Activated CD4-positive, alpha-beta T cell treated with anti-CD3 and anti-CD28 coated beads, Interleukin-2, amount 10 ng/mL, durations not matched to agents 24 days and 14 days (primary cell): ENCODE measurements around the gene ANKRD44. TPM values are rescaled to one million over a fixed set of nuclear protein-coding genes. Genes with fewer than 3 reads are reported as not detected.

Source experiments
- DNase-seq: peaks from one replicate; pipeline ENCODE4 v3.0.0; 2022
- H3K27ac Mint-ChIP-seq: one replicate; pipeline ENCODE4 v1.8.0; 2022; ENCODE audit warnings: mild to moderate bottlenecking, mixed read lengths
- H3K27me3 Mint-ChIP-seq: one replicate; pipeline ENCODE4 v1.8.0; 2022; ENCODE audit warnings: mixed read lengths
- H3K36me3 Mint-ChIP-seq: one replicate; pipeline ENCODE4 v1.8.0; 2022; ENCODE audit warnings: low read depth, mild to moderate bottlenecking, mixed read lengths
- H3K4me1 Mint-ChIP-seq: one replicate; pipeline ENCODE4 v1.8.0; 2021; ENCODE audit warnings: mixed read lengths
- H3K4me3 Mint-ChIP-seq: one replicate; pipeline ENCODE4 v1.8.0; 2022; ENCODE audit warnings: mild to moderate bottlenecking, moderate library complexity, mixed read lengths
- H3K9me3 Mint-ChIP-seq: one replicate; pipeline ENCODE4 v1.8.0; 2021; ENCODE audit warnings: mixed read lengths
- intact Hi-C: fragments of 100-400 bp; cut with micrococcal nuclease; formaldehyde crosslinking; loops from one replicate; pipeline ENCODE4 v1.15.1; 2023
- total RNA-seq: library from RNA; stranded (reverse); gene quantifications from 2 replicates; pipeline ENCODE4 v1.2.3, GENCODE V29; 2022

The ANKRD44 gene
- total RNA-seq, 1 donor from 2014 or later, result 147 TPM

GRCh38 chr2:196994764-196995163 is 315.8 kb downstream of the ANKRD44 start:
- DNase-seq, result no peak
- no peaks in the 10 kb centered on the region for H3K9me3 Mint-ChIP-seq
- no peak overlapping the region for H3K27ac Mint-ChIP-seq
- H3K27me3 Mint-ChIP-seq, result no peaks in the 10 kb centered on the region
- intact Hi-C loops, result no loop called here
- peaks cover 66% of the 10 kb centered on the region for H3K36me3 Mint-ChIP-seq
- peaks cover 17% of the 10 kb centered on the region for H3K4me1 Mint-ChIP-seq
- no peak overlapping the region for H3K4me3 Mint-ChIP-seq

- no peaks in the 10 kb centered on the region for H3K9me3 Mint-ChIP-seq
- peaks cover 67% of the 10 kb centered on the region for H3K36me3 Mint-ChIP-seq
- H3K4me1 Mint-ChIP-seq, result peaks cover 25% of the 10 kb centered on the region
- intact Hi-C loops, result no loop called here
- H3K4me3 Mint-ChIP-seq, result no peak overlapping the region
- DNase-seq, result no peak
- H3K27me3 Mint-ChIP-seq, result no peaks in the 10 kb centered on the region
- H3K27ac Mint-ChIP-seq, result no peak overlapping the region
Observed at GRCh38 chr2:196993617-196994016, 317.0 kb downstream of the ANKRD44 start.

GRCh38 chr2:196992466-196992865 is 318.1 kb downstream of the ANKRD44 start:
- Mint-ChIP-seq H3K9me3 (no peaks in the 10 kb centered on the region), H3K4me3 (no peak overlapping the region), H3K36me3 (peaks cover 65% of the 10 kb centered on the region), H3K27ac (peak overlapping the region; percentile 4), H3K4me1 (peaks cover 34% of the 10 kb centered on the region), H3K27me3 (no peaks in the 10 kb centered on the region)
- peak; percentile 39 for DNase-seq
- intact Hi-C loops, result no loop called here

- intact Hi-C loops, result no loop called here
- H3K4me3 Mint-ChIP-seq, result peak overlapping the region; percentile 11
- DNase-seq, result peak; percentile 54
- no peaks in the 10 kb centered on the region for H3K27me3 Mint-ChIP-seq
- H3K36me3 Mint-ChIP-seq, result peaks cover 61% of the 10 kb centered on the region
- no peaks in the 10 kb centered on the region for H3K9me3 Mint-ChIP-seq
- H3K27ac Mint-ChIP-seq, result peak overlapping the region; percentile 78
- peaks cover 41% of the 10 kb centered on the region for H3K4me1 Mint-ChIP-seq
Observed at GRCh38 chr2:196990788-196991461, 319.7 kb downstream of the ANKRD44 start.

- intact Hi-C loops, result no loop called here
- peaks cover 6% of the 10 kb centered on the region for H3K9me3 Mint-ChIP-seq
- peaks cover 66% of the 10 kb centered on the region for H3K36me3 Mint-ChIP-seq
- peak overlapping the region; percentile 78 for H3K27ac Mint-ChIP-seq
- peaks cover 41% of the 10 kb centered on the region for H3K4me1 Mint-ChIP-seq
- no peaks in the 10 kb centered on the region for H3K27me3 Mint-ChIP-seq
- peak; percentile 52 for DNase-seq
- H3K4me3 Mint-ChIP-seq, result no peak overlapping the region
Observed at GRCh38 chr2:196990092-196990491, 320.5 kb downstream of the ANKRD44 start.

- peaks cover 41% of the 10 kb centered on the region for H3K4me1 Mint-ChIP-seq
- intact Hi-C loops, result loop anchor here (2.0 to 5.0 kb wide), 4 partner anchors 17 to 747 kb away; partner anchors contain the start of gene CCDC150
- peaks cover 11% of the 10 kb centered on the region for H3K9me3 Mint-ChIP-seq
- H3K27me3 Mint-ChIP-seq, result no peaks in the 10 kb centered on the region
- H3K36me3 Mint-ChIP-seq, result peaks cover 69% of the 10 kb centered on the region
- H3K27ac Mint-ChIP-seq, result peak overlapping the region; percentile 93
- DNase-seq, result peak; percentile 59
- H3K4me3 Mint-ChIP-seq, result no peak overlapping the region
Observed at GRCh38 chr2:196989496-196989895, 321.1 kb downstream of the ANKRD44 start.

- Mint-ChIP-seq H3K9me3 (peaks cover 13% of the 10 kb centered on the region), H3K4me1 (peaks cover 39% of the 10 kb centered on the region), H3K27me3 (no peaks in the 10 kb centered on the region), H3K27ac (peak overlapping the region; percentile 93), H3K4me3 (peak overlapping the region; percentile 64), H3K36me3 (peaks cover 70% of the 10 kb centered on the region)
- DNase-seq, result peak; percentile 61
- intact Hi-C loops, result loop anchor here (1.0 to 5.0 kb wide), 8 partner anchors 16 to 746 kb away; partner anchors contain the start of gene CCDC150
Observed at GRCh38 chr2:196988639-196989038, 321.9 kb downstream of the ANKRD44 start.

- peak overlapping the region; percentile 55 for H3K4me3 Mint-ChIP-seq
- DNase-seq, result peak; percentile 82
- H3K27ac Mint-ChIP-seq, result peak overlapping the region; percentile 93
- peaks cover 37% of the 10 kb centered on the region for H3K4me1 Mint-ChIP-seq
- intact Hi-C loops, result loop anchor here (1.0 to 5.0 kb wide), 8 partner anchors 15 to 746 kb away; partner anchors contain the start of gene CCDC150
- H3K36me3 Mint-ChIP-seq, result peaks cover 63% of the 10 kb centered on the region
- H3K9me3 Mint-ChIP-seq, result peaks cover 13% of the 10 kb centered on the region
- no peaks in the 10 kb centered on the region for H3K27me3 Mint-ChIP-seq
Observed at GRCh38 chr2:196987649-196988364, 322.8 kb downstream of the ANKRD44 start.

- intact Hi-C loops, result loop anchor here (5.0 kb wide), 3 partner anchors 110 to 745 kb away; partner anchors contain the start of gene CCDC150
- Mint-ChIP-seq H3K27me3 (no peaks in the 10 kb centered on the region), H3K9me3 (peaks cover 13% of the 10 kb centered on the region), H3K4me1 (peaks cover 37% of the 10 kb centered on the region), H3K36me3 (peaks cover 60% of the 10 kb centered on the region), H3K27ac (peak overlapping the region; percentile 93), H3K4me3 (peak overlapping the region; percentile 16)
- no peak for DNase-seq
Observed at GRCh38 chr2:196987298-196987648, 323.3 kb downstream of the ANKRD44 start.

GRCh38 chr2:196985511-196986183 is 324.9 kb downstream of the ANKRD44 start:
- Mint-ChIP-seq H3K4me3 (no peak overlapping the region), H3K36me3 (peaks cover 49% of the 10 kb centered on the region), H3K27me3 (no peaks in the 10 kb centered on the region), H3K4me1 (peaks cover 34% of the 10 kb centered on the region), H3K27ac (no peak overlapping the region), H3K9me3 (peaks cover 13% of the 10 kb centered on the region)
- peak; percentile 42 for DNase-seq
- intact Hi-C loops, result loop anchor here (5.0 kb wide), 3 partner anchors 108 to 743 kb away; partner anchors contain the start of gene CCDC150

GRCh38 chr2:196984903-196985302 is 325.7 kb downstream of the ANKRD44 start:
- Mint-ChIP-seq H3K4me1 (peaks cover 27% of the 10 kb centered on the region), H3K36me3 (peaks cover 42% of the 10 kb centered on the region), H3K27ac (no peak overlapping the region), H3K27me3 (no peaks in the 10 kb centered on the region), H3K4me3 (no peak overlapping the region), H3K9me3 (peaks cover 13% of the 10 kb centered on the region)
- peak; percentile 52 for DNase-seq
- intact Hi-C loops, result loop anchor here (5.0 kb wide), 3 partner anchors 108 to 743 kb away; partner anchors contain the start of gene CCDC150

- Mint-ChIP-seq H3K36me3 (peaks cover 39% of the 10 kb centered on the region), H3K27ac (no peak overlapping the region), H3K9me3 (peaks cover 13% of the 10 kb centered on the region), H3K4me3 (no peak overlapping the region), H3K4me1 (peaks cover 22% of the 10 kb centered on the region), H3K27me3 (no peaks in the 10 kb centered on the region)
- DNase-seq, result peak; percentile 51
- intact Hi-C loops, result no loop called here
Observed at GRCh38 chr2:196983934-196984333, 326.6 kb downstream of the ANKRD44 start.

GRCh38 chr2:196980473-196980872 is 330.1 kb downstream of the ANKRD44 start:
- peak; percentile 39 for DNase-seq
- intact Hi-C loops, result no loop called here
- peaks cover 9% of the 10 kb centered on the region for H3K4me1 Mint-ChIP-seq
- no peaks in the 10 kb centered on the region for H3K27me3 Mint-ChIP-seq
- H3K4me3 Mint-ChIP-seq, result no peak overlapping the region
- H3K27ac Mint-ChIP-seq, result no peak overlapping the region
- H3K9me3 Mint-ChIP-seq, result peaks cover 17% of the 10 kb centered on the region
- peaks cover 28% of the 10 kb centered on the region for H3K36me3 Mint-ChIP-seq
